ENCODE data around the gene TAPBPL.
A peak's percentile ranks its signal among the peaks of the same experiment; 100 is the strongest.
"Not testable (repeated sequence)": the region's sequence is repeated elsewhere in the genome, so short reads cannot be mapped to it uniquely, and the experiment has no call there.

The TAPBPL gene

DNA sequence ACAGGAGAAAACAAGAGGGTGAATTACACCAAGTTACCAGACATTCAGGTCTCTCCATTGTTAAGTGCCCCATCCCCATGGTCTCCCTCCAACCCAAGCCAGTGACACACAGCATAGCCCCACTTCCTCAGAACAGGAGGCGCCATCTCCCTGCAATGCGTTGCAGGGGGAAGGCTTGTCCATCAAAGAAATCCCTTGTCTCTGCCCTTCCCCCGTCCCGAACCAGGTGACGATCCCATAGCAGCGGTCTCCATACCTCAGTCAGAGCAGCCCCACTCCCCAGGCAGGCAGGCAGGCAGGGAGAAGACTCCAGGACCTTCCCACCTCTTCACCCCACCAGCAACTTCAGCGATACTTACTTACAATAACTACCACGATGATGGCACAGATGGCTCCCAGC lies 12.7 kb downstream of the TAPBPL start:
- no peak for DNase-seq

DNA sequence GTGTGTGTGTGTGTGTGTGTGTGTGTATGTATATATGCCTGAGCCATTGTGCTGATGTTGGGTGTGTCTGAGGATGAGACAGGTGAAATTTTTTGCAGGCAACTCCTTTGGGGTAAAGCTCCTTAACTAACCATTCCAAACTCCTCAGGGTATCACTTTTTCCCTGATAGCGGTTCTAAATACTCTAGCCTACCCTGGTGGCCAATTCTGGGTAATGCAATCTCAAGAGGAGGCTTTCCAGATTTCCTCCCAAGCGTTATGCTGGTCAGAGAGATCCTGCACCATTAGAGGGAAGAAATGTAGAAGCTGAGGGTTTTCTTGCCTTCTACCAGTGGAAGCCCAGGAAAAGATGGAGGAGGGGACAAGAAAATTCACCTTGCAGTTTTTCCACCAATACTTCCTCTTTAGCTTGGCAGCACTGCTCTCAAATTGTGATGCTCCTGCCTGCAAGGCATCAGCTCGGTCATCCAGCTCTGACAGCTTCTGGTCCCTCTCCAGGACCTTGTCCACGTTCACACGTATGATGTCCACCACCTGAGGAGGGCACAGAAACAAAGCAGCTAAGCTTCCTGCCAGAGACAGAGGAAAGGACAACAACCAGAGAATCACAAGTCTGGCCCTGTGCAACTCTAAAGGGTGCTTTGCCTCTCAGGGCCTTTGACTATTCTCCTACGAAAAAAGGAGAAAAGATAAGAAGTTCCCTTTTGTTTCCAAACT lies 13.8 kb downstream of the TAPBPL start:
- no peak for DNase-seq

DNA sequence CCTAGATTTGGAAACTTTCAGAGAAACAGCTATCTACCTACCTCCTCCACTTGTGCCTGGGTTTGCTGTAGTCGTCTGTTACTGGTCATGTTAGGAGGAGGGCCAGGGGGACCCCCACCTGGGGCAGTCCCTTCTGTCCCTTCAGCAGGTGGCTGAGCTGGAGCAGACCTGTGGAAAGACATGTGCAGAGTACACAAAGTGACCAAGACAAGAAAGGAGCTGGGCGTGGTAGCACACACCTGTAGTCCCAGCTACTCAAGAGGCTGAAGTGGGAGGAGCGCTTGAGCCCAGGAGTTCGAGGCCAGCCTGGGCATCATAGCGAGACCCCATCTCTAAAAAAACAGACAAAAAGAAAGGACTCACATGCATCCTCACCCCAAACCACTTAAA lies 14.3 kb downstream of the TAPBPL start:
- no peak for DNase-seq

DNA sequence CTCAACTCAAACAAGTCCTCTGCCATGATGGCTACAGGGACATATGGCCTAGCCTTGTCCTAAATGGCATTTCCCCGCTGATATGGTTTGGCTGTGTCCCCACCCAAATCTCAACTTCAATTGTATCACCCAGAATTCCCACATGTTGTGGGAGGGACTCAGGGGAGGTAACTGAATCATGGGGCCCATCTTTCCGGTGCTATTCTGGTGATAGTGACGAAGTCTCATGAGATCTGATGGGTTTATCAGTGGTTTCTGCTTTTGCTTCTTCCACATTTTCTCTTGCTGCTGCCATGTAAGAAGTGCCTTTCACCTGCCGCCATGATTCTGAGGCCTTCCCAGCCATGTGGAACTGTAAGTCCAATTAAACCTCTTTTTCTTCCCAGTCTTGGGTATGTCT lies 14.9 kb downstream of the TAPBPL start:
- not testable (repeated sequence) for DNase-seq

DNA sequence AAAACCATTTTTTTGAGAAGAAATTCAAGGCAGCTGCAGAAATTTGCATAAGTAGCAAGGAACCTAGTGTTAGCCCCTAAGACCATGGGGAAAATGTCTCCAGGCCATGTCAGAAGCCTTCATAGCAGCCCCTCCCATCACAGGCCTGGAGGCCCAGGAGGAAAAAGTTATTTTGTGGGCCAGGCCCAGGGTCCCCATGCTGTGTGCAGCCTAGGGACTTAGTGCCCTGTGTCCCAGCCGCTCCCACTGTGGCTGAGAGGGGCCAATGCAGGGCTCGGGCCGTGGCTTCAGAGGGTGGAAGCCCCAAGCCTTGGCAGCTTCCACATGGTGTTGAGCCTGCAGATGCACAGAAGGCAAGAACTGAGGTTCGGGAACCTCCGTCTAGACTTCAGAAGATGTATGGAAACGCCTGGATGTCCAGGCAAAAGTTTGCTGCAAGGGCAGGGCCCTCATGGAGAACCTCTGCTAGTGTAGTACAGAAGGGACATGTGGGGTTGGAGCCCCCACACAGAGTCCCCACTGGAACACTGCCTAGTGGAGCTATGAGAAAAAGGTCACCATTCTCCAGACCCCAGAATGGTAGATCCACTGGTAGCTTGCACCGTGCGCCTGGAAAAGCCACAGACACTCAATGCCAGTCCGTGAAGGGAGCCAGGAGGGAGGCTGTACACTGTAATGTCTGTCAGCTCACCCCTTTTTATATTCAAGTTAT lies 15.9 kb downstream of the TAPBPL start:
- DNase-seq, result not testable (repeated sequence)

DNA sequence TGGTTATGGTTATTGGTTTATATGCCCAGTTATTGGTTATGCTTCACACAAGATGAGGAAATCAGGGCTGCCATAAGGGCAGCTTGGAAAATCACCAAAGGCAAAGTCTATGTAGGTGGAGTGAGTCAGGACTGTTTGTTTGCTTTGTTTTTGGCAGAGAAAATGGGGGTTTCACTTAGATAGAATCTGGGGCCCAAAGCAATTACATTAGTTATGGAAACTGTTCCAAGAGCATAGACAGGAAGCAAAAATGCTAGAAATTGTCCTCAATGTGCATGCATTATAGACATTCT lies 16.4 kb downstream of the TAPBPL start:
- DNase-seq, result no peak

DNA sequence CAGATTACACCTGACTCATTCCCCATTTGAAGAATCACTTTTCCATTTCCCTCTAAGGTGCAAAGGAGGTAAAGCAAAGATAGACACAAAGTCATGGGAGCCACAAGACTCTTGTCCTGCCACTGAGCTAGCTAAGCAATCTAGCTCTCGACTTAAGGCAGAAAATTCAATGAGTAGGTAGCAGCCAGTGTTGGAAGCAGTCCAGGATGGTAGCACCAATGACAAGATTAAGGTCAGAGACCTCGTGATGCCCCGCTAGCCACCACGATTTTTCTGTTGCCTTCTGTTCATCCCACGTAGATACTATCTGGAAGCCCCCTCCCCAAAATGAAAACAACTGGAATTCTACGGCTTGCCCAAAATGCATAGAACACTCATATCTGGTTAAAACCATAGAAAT lies 17.2 kb downstream of the TAPBPL start:
- DNase-seq, result no peak

DNA sequence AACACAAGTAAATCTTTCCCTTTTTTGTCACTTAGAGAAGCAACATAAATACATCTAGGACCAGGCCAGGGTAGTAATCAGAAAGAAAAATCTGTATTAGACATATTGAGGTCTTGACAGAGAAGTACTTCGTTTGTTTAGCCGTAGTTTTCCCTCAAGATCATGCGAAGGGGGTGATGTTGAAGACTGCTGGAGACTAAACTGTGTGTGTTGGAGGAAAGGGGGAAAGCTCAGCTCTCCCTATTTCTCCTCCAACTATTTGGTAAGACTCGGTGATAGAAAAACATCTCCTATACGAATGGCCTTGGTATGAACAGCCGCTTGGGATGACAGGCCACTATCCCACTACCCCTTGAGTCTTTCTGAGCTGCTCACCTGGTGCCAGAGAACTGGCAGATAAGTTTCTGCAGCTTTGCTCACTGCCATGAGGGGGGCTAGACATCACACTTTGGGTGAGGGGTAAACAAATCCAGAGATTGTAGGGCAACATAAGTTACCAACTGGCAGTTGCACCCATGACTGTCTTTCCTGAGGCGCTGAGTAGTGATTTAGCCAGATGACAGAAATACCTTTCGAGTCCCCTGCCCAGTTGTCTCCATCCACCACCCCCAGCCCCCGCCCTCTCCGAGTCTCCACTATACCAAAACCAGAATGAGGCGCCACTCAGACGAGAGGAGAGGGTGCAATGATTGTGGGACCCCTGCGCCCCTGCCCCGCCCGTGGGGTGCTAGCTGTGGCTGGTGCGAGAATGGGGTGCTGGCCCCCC lies 17.9 kb downstream of the TAPBPL start:
- no peak for DNase-seq

DNA sequence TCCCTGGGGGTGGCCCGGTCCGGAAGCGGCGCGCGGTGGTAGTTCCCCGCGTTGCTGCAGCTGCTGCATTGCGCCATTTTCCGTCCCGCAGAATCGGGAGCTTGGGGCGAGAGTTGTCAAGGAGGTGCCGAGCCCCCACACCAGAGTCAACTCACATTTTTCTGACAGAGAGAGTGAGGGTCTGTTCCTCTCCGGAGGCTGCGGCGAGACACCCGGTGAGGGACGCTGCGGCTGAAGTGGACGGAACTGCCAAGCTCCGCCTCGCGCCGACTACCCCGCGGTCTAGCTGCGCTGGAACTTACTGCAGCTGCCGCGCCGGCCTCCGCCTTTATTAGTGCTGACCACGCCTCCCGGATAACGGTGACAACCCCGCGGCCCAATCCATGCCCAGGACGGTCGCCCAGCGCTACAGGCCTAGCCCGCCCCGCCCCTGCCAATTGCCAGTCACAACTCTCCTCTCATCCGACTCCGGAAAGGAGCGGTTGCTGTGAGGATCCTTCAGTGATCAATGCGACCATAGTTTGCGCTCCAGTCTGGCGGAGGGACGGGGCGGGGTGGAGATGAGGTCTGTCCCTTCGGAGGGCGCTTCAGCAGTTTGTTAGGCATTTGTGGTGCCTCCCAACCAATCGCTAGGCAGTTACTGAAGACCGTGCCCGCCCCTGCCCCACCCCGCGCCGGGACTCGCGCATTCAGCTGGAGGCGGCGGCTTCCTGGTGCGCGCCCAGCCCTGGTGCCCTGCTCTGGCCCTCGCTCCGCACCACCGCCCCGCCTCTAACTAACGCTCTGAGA lies 18.7 kb downstream of the TAPBPL start, which contains the start of gene VAMP1:
Gene VAMP1, minus strand, starts transcription at position 303 of the 789 bp plus-strand sequence. Its CDS starts 146 bp downstream, at position 157.
- DNase-seq, result peak; percentile 97

DNA sequence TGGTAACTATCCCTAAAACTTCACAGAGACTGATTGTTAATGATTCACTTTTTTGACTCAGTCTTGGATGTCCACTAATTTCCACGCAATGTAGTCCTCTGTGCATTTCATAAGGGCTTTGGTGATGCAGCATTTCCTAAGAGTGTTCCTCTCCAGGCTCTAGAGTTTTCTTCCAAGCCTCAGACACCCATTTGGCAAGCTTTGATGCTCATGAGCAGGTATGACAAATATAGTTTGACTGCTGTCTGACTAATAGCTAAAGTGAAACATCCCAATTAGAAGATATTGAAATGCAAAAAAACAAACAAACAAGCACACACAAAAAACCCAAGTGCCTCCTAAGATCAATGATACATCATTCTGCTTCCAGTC lies 20.1 kb downstream of the TAPBPL start:
- DNase-seq, result no peak

DNA sequence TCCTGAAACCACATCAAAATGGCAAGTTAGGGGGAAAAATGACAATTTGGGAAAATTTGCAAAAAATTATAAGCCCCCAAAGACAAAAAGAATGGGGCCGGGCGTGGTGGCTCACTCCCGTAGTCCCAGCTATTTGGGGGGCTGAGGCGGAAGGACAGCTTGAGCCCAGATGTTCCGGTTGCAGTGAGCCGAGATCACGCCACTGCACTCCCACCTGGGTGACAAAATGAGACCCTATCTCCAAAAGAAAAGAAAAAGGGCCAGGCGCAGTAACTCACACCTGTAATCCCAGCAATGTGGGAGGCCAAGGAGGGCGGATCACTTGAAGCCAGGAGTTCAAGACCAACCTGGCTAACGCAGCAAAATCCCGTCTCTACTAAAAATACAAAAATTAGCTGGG lies 20.6 kb downstream of the TAPBPL start:
- DNase-seq, result no peak

DNA sequence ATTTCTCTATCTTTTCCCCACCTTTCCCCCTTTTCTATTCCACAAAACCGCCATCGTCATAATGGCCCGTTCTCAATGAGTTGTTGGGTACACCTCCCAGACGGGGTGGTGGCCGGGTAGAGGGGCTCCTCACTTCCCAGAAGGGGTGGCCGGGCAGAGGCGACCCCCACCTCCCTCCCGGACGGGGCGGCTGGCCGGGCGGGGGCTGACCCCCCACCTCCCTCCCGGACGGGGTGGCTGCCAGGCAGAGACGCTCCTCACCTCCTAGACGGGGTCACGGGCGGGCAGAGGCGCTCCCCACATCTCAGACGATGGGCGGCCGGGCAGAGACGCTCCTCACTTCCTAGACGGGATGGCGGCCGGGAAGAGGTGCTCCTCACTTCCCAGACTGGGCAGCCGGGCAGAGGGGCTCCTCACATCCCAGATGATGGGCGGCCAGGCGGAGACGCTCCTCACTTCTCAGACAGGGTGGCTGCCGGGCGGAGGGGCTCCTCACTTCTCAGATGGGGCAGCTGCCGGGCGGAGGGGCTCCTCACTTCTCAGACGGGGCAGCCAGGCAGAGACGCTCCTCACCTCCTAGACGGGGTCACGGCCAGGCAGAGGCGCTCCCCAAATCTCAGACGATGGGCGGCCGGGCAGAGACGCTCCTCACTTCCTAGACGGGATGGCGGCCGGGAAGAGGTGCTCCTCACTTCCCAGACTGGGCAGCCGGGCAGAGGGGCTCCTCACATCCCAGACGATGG lies 23.6 kb downstream of the TAPBPL start:
- DNase-seq, result not testable (repeated sequence)

DNA sequence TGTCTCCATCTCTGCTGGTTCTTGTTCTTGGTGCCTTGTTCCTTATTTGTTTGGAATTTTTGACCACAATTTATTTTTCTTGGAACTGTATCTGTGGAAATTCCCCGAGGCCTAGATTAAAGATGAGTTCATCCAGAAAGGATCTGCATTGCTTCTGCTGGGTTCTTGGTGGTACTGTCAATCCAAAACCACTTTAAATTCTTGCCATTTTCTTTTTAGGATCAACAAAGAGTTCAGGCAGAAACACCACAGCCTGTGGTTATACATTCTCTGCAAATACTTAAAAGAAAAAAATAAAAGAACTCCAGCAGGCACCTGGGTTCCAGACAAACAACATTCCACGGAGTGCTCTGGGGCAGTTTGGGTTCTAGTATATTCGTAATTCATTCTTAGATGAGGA lies 24.6 kb downstream of the TAPBPL start:
- no peak for DNase-seq

DNA sequence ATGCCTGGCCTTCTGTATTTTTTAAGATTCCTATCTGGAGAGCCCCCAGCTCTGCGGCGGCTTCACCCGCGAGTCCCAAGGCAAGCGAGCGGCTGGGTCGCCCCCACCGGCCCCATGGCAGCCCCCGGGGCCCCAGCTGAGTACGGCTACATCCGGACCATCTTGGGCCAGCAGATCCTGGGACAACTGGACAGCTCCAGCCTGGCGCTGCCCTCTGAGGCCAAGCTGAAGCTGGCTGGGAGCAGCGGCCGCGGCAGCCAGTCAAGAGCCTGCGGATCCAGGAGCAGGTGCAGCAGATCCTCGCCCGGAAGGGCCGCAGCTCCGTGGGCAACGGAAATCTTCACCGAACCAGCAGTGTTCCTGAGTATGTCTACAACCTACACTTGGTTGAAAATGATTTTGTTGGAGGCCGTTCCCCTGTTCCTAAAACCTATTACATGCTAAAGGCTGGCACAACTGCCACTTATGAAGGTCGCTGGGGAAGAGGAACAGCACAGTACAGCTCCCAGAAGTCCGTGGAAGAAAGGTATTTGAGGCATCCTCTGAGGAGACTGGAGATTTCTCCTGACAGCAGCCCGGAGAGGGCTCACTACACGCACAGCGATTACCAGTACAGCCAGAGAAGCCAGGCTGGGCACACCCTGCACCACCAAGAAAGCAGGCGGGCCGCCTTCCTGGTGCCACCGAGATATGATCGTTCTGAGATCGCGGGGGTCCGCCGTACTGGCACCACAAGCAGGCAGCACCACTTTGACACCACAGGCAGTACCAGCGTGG lies 25.9 kb downstream of the TAPBPL start:
- DNase-seq, result not testable (repeated sequence)

DNA sequence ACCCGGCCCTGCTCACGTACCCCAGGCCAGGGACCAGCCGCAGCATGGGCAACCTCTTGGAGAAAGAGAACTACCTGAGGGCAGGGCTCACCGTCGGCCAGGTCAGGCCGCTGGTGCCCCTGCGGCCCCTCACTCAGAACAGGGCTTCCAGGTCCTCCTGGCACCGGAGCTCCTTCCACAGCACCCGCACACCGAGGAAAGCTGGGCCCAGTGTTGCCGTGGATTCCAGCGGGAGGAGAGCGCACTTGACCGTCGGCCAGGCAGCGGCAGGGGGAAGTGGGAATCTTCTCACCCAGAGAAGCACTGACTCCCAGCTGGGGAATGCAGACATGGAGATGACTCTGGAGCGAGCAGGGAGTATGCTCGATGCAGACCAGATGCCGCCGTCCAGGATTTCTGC lies 26.6 kb downstream of the TAPBPL start:
- no peak for DNase-seq

DNA sequence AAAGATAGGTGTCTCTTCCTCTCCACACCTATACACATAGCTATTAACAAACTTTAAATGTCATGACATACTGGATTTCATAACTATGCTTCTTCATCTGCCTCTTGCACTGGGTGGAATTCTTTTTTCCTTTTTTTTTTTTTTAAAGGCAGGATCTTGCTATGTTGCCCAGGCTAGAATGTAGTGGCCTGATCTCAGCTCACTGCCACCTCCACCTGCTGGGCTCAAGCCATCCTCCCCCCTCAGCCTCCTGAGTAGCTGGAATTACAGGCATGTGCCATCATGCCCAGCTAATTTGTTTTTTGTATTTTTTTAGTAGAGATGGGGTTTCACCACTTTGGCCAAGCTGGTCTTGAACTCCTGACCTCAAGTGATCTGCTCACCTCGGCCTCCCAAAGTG lies 36.4 kb downstream of the TAPBPL start:
- no peak for DNase-seq

DNA sequence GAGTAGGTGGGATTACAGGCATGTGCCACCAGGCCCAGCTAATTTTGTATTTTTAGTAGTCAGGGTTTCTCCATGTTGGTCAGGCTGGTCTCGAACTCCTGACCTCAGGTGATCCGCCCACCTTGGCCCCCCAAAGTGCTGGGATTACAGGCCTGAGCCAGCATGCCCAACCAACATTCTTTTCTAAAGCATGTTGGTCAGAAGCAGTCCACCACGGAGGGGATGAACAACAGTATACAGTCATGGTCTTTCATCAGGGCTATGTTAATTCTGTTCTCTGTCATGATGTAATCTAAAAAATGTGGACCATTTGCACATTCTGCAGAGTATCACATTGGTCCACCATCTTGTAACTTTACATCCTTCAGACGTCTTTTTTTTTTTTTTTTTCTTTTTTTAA lies 37.6 kb downstream of the TAPBPL start:
- DNase-seq, result no peak

DNA sequence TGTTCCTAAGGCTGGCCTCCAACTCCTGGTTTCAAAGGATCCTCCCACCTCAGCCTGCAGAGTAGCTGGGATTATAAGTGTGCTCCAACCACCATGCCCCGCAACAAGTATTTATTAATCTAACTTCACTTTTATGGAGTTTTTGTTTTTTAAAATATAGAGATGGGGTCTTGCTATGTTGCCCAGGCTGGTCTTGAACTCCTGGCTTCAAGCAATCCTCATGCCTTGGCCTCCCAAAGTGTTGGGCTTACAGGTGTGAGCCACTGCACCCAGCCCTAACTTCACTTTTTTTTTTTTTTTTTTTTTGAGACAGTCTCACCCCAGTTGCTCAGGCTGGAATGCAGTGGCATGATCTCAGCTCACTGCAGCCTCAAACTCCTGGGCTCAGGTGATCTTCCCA lies 38.8 kb downstream of the TAPBPL start:
- not testable (repeated sequence) for DNase-seq

DNA sequence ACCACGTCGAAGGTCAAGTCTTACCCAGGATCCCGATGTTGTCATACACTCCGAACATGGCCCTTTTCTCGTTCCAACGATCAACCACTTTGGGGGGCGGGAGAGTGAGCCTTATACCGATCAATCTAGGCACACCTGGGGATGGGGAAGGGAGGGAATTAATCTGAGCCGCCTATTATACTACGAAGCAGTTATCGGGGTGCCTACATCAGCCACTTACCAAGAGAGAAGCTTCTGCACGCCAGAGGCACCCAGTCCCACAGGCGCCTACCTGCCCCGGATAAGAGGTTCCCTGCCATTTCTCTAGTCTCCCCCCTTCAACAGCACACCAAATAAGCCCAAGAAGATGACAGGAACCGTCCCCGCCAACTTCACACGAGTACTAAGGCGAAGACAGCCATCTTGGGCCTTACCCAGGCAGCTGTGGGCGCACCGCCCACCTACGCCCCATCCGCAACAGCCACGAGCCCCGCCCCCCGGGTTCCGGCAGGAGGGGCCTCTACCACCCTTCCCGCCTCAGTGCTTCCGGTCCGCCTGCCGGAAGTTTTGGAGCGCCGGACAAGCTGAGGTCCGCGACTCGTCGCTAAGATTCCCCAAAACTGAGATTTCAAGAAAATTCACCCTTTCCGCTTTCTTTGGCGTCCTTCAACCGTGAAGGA lies 41.1 kb downstream of the TAPBPL start, which contains the start of gene MRPL51:
Gene MRPL51, minus strand, starts transcription at position 425 of the 659 bp plus-strand sequence. Its CDS starts 126 bp downstream, at position 299.
- DNase-seq, result peak; percentile 99

DNA sequence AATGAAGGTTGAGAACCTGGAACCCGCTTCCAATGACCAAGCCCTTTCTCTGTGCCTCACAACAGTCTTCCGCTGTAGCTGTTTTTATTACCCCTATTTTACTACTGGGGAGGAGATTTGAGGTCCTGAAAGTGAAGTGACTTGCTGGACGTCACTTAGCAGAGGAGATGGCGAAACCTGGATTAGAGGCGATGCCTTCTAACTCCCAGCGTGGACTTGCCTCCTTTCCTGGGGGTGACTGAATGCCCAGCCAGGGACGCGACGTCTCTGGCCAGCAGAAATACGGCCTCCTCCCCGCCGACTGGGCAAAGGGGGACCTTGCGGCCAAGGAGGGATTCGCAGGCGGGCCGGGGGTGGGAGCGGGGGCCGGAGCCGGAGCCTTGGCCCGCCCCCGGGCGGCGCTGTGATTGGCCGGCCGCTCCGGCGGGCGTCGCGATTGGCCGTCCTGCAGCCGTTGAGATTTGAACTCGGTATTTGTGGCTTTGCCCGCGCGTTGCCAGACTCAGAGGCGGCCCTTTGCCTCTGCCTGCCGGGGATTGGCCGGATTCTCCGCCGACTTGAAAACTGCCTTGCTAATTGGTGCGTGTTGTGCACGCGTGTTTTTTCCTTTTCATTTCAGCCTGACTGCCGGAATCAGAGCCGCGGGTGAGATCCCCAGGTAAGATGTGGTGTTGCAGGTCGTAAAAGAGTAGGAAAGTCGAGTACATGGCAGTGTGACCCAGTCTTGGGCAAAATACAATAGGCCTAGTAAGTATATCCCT lies 41.8 kb downstream of the TAPBPL start, which contains the start of gene NCAPD2:
Gene NCAPD2, plus strand, starts transcription at position 606 of the 761 bp plus-strand sequence. CDS start 997 bp downstream, outside the sequence.
- peak; percentile 91 for DNase-seq

All from stimulated activated CD4-positive, alpha-beta T cell treated with anti-CD3 and anti-CD28 coated beads, Interleukin-4, amount 100 ng/mL, for 1 hour (primary cell).